Measurements from ENCODE around the gene INTU. TPM values are rescaled to one million over a fixed set of nuclear protein-coding genes. Genes with fewer than 3 reads are reported as not detected.

The INTU gene
- total RNA-seq, 1 donor from 2014 or later = 21.9 TPM

GRCh38 chr4:127616898-127617297 lies 15.9 kb upstream of the INTU start:
- H3K27me3 Mint-ChIP-seq (ENCODE audit: low read depth, unreplicated experiment) = peaks cover 25% of the 10 kb centered on the region

GRCh38 chr4:127618427-127618826 lies 14.3 kb upstream of the INTU start:
- no peak overlapping the region for H3K27ac ChIP-seq (ENCODE audit: low read depth, low read length)
- no peak for FAIRE-seq
- peaks cover 3% of the 10 kb centered on the region for H3K9me3 Mint-ChIP-seq (ENCODE audit: unreplicated experiment)
- no peak overlapping the region for H2AFZ ChIP-seq (ENCODE audit: low read depth, low read length)
- no peak overlapping the region for H3K4me2 ChIP-seq (ENCODE audit: low read length)
- H3K9ac ChIP-seq (ENCODE audit: low read length) = no peak overlapping the region
- H3K27me3 ChIP-seq (ENCODE audit: insufficient read depth, low read length) = peaks cover 6% of the 10 kb centered on the region
- H3K36me3 Mint-ChIP-seq (ENCODE audit: low read depth, unreplicated experiment) = no peaks in the 10 kb centered on the region
- no peak overlapping the region for H3K27ac Mint-ChIP-seq (ENCODE audit: unreplicated experiment)
- H3K4me3 Mint-ChIP-seq (ENCODE audit: unreplicated experiment) = no peak overlapping the region
- H3K4me1 Mint-ChIP-seq (ENCODE audit: low read depth, unreplicated experiment) = no peaks in the 10 kb centered on the region
- no peaks in the 10 kb centered on the region for H3K9me3 ChIP-seq (ENCODE audit: insufficient read depth, low read depth, low read length)
- no peaks in the 10 kb centered on the region for H4K20me1 ChIP-seq (ENCODE audit: insufficient read depth, low read length)
- no peak for DNase-seq (ENCODE audit: low read depth)
- H3K79me2 ChIP-seq (ENCODE audit: insufficient read depth, low read length) = no peaks in the 10 kb centered on the region
- H3K36me3 ChIP-seq (ENCODE audit: insufficient read depth, low read length) = no peaks in the 10 kb centered on the region
- H3K27me3 Mint-ChIP-seq (ENCODE audit: low read depth, unreplicated experiment) = peaks cover 32% of the 10 kb centered on the region
- no peak overlapping the region for H3K4me3 ChIP-seq (ENCODE audit: insufficient read depth, low read depth, low read length)
- TF ChIP-seq EZH2 (IDR thresholded peaks at IDR 0.05; ENCODE audit: insufficient read depth, low read length) (no peak), CTCF (IDR thresholded peaks at IDR 0.05; ENCODE audit: insufficient read depth, low read depth, low read length) (no peak)
- peaks cover 4% of the 10 kb centered on the region for H3K4me1 ChIP-seq (ENCODE audit: insufficient read depth, low read length)

More at GRCh38 chr4:127616898-127617297, 15.9 kb upstream of the INTU start:
- Histone ChIP-seq H3K4me2 (ENCODE audit: low read length) (no peak overlapping the region), H3K27ac (ENCODE audit: low read depth, low read length) (no peak overlapping the region), H3K36me3 (ENCODE audit: insufficient read depth, low read length) (no peaks in the 10 kb centered on the region), H3K4me3 (ENCODE audit: insufficient read depth, low read depth, low read length) (no peak overlapping the region), H3K9me3 (ENCODE audit: insufficient read depth, low read depth, low read length) (no peaks in the 10 kb centered on the region), H3K9ac (ENCODE audit: low read length) (no peak overlapping the region), H2AFZ (ENCODE audit: low read depth, low read length) (no peak overlapping the region), H3K27me3 (ENCODE audit: insufficient read depth, low read length) (peaks cover 6% of the 10 kb centered on the region), H3K4me1 (ENCODE audit: insufficient read depth, low read length) (no peaks in the 10 kb centered on the region), H3K79me2 (ENCODE audit: insufficient read depth, low read length) (no peaks in the 10 kb centered on the region), H4K20me1 (ENCODE audit: insufficient read depth, low read length) (no peaks in the 10 kb centered on the region)
- Mint-ChIP-seq H3K9me3 (ENCODE audit: unreplicated experiment) (peaks cover 3% of the 10 kb centered on the region), H3K27ac (ENCODE audit: unreplicated experiment) (no peak overlapping the region), H3K4me1 (ENCODE audit: low read depth, unreplicated experiment) (no peaks in the 10 kb centered on the region), H3K4me3 (ENCODE audit: unreplicated experiment) (no peak overlapping the region), H3K36me3 (ENCODE audit: low read depth, unreplicated experiment) (no peaks in the 10 kb centered on the region)
- no peak for FAIRE-seq
- no peak for DNase-seq (ENCODE audit: low read depth)
- TF ChIP-seq CTCF (IDR thresholded peaks at IDR 0.05; ENCODE audit: insufficient read depth, low read depth, low read length) (no peak), EZH2 (IDR thresholded peaks at IDR 0.05; ENCODE audit: insufficient read depth, low read length) (no peak)

- Histone ChIP-seq H3K79me2 (ENCODE audit: insufficient read depth, low read length) (no peaks in the 10 kb centered on the region), H3K4me1 (ENCODE audit: insufficient read depth, low read length) (peaks cover 4% of the 10 kb centered on the region), H3K4me3 (ENCODE audit: insufficient read depth, low read depth, low read length) (peak overlapping the region; percentile 95), H2AFZ (ENCODE audit: low read depth, low read length) (peak overlapping the region; percentile 97), H3K9ac (ENCODE audit: low read length) (peak overlapping the region; percentile 89), H4K20me1 (ENCODE audit: insufficient read depth, low read length) (no peaks in the 10 kb centered on the region), H3K36me3 (ENCODE audit: insufficient read depth, low read length) (no peaks in the 10 kb centered on the region), H3K27ac (ENCODE audit: low read depth, low read length) (no peak overlapping the region), H3K27me3 (ENCODE audit: insufficient read depth, low read length) (no peaks in the 10 kb centered on the region), H3K4me2 (ENCODE audit: low read length) (peak overlapping the region; percentile 96), H3K9me3 (ENCODE audit: insufficient read depth, low read depth, low read length) (no peaks in the 10 kb centered on the region)
- TF ChIP-seq EZH2 (IDR thresholded peaks at IDR 0.05; ENCODE audit: insufficient read depth, low read length) (peak; percentile 9), CTCF (IDR thresholded peaks at IDR 0.05; ENCODE audit: insufficient read depth, low read depth, low read length) (no peak)
- DNase-seq (ENCODE audit: low read depth) (no peak), FAIRE-seq (no peak)
- Mint-ChIP-seq H3K27me3 (ENCODE audit: low read depth, unreplicated experiment) (peaks cover 19% of the 10 kb centered on the region), H3K36me3 (ENCODE audit: low read depth, unreplicated experiment) (no peaks in the 10 kb centered on the region), H3K4me3 (ENCODE audit: unreplicated experiment) (peak overlapping the region; percentile 80), H3K27ac (ENCODE audit: unreplicated experiment) (no peak overlapping the region), H3K4me1 (ENCODE audit: low read depth, unreplicated experiment) (no peaks in the 10 kb centered on the region), H3K9me3 (ENCODE audit: unreplicated experiment) (no peaks in the 10 kb centered on the region)
Measured at GRCh38 chr4:127622621-127622920, 10.2 kb upstream of the INTU start.

All from astrocyte (in vitro differentiated cells and primary cell).